ENCODE results near the gene CASKIN2.

Gene CASKIN2

GRCh38 chr17:75476752-75477489 lies 38.4 kb downstream of the CASKIN2 start:
- no peak for DNase-seq (ENCODE audit: low read depth in 2 of 2)
- TF ChIP-seq CTCF (IDR thresholded peaks at IDR 0.05; ENCODE audit: low read depth, low read length) = no peak
- H3K4me3 ChIP-seq (replicated peaks in 1 of 2; ENCODE audit: low read depth in 2 of 2, low read length in 2 of 2) = no peak overlapping the region

GRCh38 chr17:75476271-75476671 lies 39.1 kb downstream of the CASKIN2 start:
- TF ChIP-seq CTCF (IDR thresholded peaks at IDR 0.05; ENCODE audit: low read depth, low read length) = no peak

GRCh38 chr17:75475851-75476250 lies 39.5 kb downstream of the CASKIN2 start:
- DNase-seq (ENCODE audit: low read depth in 2 of 2) = peak; percentile 17 to 56
- no peak for TF ChIP-seq CTCF (IDR thresholded peaks at IDR 0.05; ENCODE audit: low read depth, low read length)

More at GRCh38 chr17:75476271-75476671, 39.1 kb downstream of the CASKIN2 start:
- no peak overlapping the region for H3K4me3 ChIP-seq (replicated peaks in 1 of 2; ENCODE audit: low read depth in 2 of 2, low read length in 2 of 2)
- DNase-seq (ENCODE audit: low read depth in 2 of 2) = peak; percentile 33 to 66

GRCh38 chr17:75475144-75475835 lies 40.0 kb downstream of the CASKIN2 start:
- peak in 1 of 2 donors; percentile 18 for DNase-seq (ENCODE audit: low read depth in 2 of 2)
- no peak overlapping the region for H3K4me3 ChIP-seq (replicated peaks in 1 of 2; ENCODE audit: low read depth in 2 of 2, low read length in 2 of 2)
- no peak for TF ChIP-seq CTCF (IDR thresholded peaks at IDR 0.05; ENCODE audit: low read depth, low read length)

More at GRCh38 chr17:75475851-75476250, 39.5 kb downstream of the CASKIN2 start:
- no peak overlapping the region for H3K4me3 ChIP-seq (replicated peaks in 1 of 2; ENCODE audit: low read depth in 2 of 2, low read length in 2 of 2)

GRCh38 chr17:75474736-75475135 lies 40.6 kb downstream of the CASKIN2 start:
- DNase-seq (ENCODE audit: low read depth in 2 of 2) = no peak
- no peak for TF ChIP-seq CTCF (IDR thresholded peaks at IDR 0.05; ENCODE audit: low read depth, low read length)
- no peak overlapping the region for H3K4me3 ChIP-seq (replicated peaks in 1 of 2; ENCODE audit: low read depth in 2 of 2, low read length in 2 of 2)

- TF ChIP-seq CTCF (IDR thresholded peaks at IDR 0.05; ENCODE audit: low read depth, low read length) = no peak
- no peak for DNase-seq (ENCODE audit: low read depth in 2 of 2)
- H3K4me3 ChIP-seq (replicated peaks in 1 of 2; ENCODE audit: low read depth in 2 of 2, low read length in 2 of 2) = no peak overlapping the region
These were observed 42.1 kb downstream of the CASKIN2 start for GRCh38 chr17:75473246-75473645.
